Gastroesophageal sphincter (tissue), 3 donors: ENCODE measurements around the gene CCDC146.

Source experiments
- POLR2A ChIP-seq, 2 donors: fragments of 450-650 bp; IDR thresholded peaks; one replicate each; pipeline ENCODE4 v1.6.1; 2017; ENCODE audit warnings: antibody characterized with exemption in 2 of 2, mild to moderate bottlenecking in 2 of 2, moderate library complexity in 1 of 2
- TF ChIP-seq, protein P1 (sequence below), 4 experiments: fragments of 200-600 bp in 2 of 4; fragments of 450-650 bp in 2 of 4; sonication (generic) in 1 of 4; IDR thresholded peaks; one replicate each; pipeline ENCODE4 v1.5.1; 2017 to 2019; ENCODE audit warnings: antibody characterized with exemption in 4 of 4, mild to moderate bottlenecking in 2 of 4, moderate library complexity in 2 of 4

DNA sequence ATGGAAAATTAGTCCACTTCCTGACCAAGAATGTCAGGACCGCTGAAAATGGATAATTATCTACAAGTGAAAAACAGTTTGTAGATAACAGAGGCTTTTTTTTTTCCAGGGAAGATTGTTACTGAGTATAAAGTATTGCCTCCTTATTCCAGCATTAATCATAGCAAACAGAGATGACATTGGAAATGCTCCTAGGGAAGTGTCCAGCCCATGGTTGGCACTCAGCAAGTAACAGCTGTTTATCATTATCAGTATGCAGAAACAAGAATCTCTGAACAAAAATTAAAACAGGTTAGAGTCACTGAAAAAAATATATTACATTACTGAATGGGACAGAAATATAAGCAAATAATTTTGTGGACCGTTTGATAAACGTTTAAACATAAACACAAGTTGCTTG, 62.6 kb downstream of the CCDC146 start:
- TF ChIP-seq POLR2A (IDR thresholded peaks at IDR 0.05), result no peak
- TF ChIP-seq, protein P1, sequence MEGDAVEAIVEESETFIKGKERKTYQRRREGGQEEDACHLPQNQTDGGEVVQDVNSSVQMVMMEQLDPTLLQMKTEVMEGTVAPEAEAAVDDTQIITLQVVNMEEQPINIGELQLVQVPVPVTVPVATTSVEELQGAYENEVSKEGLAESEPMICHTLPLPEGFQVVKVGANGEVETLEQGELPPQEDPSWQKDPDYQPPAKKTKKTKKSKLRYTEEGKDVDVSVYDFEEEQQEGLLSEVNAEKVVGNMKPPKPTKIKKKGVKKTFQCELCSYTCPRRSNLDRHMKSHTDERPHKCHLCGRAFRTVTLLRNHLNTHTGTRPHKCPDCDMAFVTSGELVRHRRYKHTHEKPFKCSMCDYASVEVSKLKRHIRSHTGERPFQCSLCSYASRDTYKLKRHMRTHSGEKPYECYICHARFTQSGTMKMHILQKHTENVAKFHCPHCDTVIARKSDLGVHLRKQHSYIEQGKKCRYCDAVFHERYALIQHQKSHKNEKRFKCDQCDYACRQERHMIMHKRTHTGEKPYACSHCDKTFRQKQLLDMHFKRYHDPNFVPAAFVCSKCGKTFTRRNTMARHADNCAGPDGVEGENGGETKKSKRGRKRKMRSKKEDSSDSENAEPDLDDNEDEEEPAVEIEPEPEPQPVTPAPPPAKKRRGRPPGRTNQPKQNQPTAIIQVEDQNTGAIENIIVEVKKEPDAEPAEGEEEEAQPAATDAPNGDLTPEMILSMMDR (IDR thresholded peaks at IDR 0.05), result no peak
